Measurements from ENCODE around the gene TMEM42.

- TF ChIP-seq, protein P1, sequence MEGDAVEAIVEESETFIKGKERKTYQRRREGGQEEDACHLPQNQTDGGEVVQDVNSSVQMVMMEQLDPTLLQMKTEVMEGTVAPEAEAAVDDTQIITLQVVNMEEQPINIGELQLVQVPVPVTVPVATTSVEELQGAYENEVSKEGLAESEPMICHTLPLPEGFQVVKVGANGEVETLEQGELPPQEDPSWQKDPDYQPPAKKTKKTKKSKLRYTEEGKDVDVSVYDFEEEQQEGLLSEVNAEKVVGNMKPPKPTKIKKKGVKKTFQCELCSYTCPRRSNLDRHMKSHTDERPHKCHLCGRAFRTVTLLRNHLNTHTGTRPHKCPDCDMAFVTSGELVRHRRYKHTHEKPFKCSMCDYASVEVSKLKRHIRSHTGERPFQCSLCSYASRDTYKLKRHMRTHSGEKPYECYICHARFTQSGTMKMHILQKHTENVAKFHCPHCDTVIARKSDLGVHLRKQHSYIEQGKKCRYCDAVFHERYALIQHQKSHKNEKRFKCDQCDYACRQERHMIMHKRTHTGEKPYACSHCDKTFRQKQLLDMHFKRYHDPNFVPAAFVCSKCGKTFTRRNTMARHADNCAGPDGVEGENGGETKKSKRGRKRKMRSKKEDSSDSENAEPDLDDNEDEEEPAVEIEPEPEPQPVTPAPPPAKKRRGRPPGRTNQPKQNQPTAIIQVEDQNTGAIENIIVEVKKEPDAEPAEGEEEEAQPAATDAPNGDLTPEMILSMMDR (conservative IDR thresholded peaks at IDR 0.05; ENCODE audit: low read depth, low read length) = no peak
- no peak for TF ChIP-seq POLR2A (IDR thresholded peaks at IDR 0.05; ENCODE audit: low read depth, low read length)
- no peak for TF ChIP-seq RCOR1 (IDR thresholded peaks at IDR 0.05; ENCODE audit: insufficient replicate concordance, low read length)
- no peak for TF ChIP-seq FOS (IDR thresholded peaks at IDR 0.05; ENCODE audit: low read depth, low read length)
- TF ChIP-seq USF2 (IDR thresholded peaks at IDR 0.05; ENCODE audit: low read depth, low read length) = no peak
- TF ChIP-seq CEBPB (IDR thresholded peaks at IDR 0.05; ENCODE audit: low read depth, low read length) = no peak
- TF ChIP-seq MXI1 (IDR thresholded peaks at IDR 0.05; ENCODE audit: borderline replicate concordance, low read depth, low read length) = no peak
- TF ChIP-seq RAD21 (IDR thresholded peaks at IDR 0.05; ENCODE audit: low read length) = no peak
These were observed 32.8 kb downstream of the TMEM42 start for GRCh38 chr3:44894485-44894884.
